Hematopoietic multipotent progenitor cell treated with erythropoietin and hydrocortisone succinate and interleukin-3 and kit ligand, for 8 days (in vitro differentiated cells): ENCODE results near the gene ZG16B.

Experiments
- DNase-seq: peaks from one replicate; pipeline ENCODE4 v3.0.0-alpha.2; 2015

ZG16B gene

DNA sequence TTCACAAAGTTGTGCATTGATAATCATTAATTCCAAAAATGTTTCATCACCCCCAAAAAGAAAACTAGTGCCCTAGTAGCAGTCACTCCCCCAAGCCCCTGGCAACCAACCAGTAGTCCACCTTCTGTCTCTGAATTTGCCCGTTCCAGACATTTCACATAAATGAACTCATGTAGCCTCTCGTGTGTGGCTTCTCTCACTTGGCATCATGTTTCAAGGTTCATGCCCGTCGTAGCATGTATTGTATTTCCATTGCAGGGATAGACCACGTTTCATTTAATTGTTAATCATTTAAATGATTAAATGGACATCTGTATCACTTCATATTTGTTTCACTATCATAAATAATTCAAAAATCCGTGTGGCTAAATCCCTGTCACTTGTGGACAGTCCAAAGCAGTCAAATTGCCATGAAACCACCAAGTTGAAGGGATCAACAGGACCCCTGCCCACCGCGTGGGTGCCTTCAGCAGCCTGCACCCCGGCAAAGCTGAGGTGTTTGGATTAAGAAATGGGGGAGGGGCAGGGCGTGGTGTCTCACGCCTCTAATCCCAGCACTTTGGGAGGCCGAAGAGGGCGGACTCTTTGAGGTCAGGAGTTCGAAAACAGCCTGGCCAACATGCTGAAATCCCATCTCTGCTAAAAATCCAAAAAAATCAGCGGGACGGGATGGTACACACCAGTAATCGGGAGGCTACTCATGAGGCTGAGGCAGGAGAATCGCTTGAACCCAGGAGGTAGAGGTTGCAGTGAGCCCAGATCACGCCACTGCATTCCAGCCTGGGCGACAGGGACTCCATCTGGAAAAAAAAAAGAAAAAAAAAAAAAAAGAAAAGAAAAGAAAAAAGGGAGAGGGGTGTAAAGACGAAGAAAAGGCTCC is 44.2 kb downstream of the ZG16B start:
- DNase-seq: no peak

DNA sequence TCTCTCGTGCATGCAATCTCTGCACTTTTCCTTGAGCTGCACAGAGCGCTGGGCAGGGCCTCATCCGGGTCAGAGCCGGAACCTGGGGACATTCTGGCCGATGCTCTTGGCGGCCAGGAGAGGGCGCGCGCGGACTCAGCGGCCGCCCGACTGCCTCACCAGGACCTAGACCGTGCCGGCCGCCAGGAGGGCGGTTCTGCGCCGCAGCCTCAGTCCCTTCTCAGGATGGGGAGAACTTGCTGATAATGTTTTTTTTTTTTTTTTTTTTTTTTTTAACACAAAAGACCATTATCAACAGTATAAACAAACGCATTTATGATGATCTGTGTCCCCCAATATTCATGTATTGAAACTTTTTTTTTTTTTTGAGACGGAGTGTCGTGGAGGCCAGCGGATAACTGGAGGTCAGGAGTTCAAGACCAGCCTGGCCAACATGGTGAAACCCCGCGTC is 44.8 kb downstream of the ZG16B start:
- DNase-seq: peak; percentile 81

DNA sequence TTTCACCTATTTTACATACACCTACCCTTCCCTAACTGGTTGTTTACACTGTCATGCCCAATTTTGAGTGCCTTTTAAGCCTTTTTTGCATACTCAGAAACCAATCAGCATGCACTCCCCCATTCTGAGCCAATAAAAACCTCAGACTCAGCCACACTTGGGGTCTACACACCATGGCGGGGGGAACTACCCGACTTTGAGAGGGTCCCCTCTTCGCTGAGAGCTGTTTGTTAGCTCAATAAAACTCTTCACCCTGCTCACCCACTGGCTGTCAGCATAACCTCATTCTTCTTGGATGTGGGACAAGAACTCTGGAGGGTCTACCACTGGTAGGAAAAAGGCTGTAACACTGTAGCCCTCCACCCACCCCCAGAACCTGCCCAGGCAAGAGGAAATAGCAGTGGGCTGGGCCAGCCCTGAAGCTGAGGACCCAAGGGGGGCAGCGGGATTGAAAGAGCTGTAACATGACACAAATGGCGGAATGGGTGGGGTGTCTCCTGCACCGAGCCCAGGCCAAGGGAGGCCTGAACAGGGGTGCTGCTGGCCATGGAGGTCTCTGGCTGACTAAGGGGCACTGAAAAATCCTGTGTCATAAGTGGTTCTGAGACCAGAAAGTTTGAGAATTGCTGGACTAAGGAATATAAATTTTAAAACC is 49.9 kb downstream of the ZG16B start:
- DNase-seq: no peak
